ENCODE results near the gene MSTO1. TPM values are rescaled to one million over a fixed set of nuclear protein-coding genes. Genes with fewer than 3 reads are reported as not detected.

The MSTO1 gene
- total and polyA plus RNA-seq, 10 of the 15 experiments (the other 5 are each of a cell fraction or from before 2014, with no cell fraction given), result 16.1 to 87.9 (median 46.6) TPM

DNA sequence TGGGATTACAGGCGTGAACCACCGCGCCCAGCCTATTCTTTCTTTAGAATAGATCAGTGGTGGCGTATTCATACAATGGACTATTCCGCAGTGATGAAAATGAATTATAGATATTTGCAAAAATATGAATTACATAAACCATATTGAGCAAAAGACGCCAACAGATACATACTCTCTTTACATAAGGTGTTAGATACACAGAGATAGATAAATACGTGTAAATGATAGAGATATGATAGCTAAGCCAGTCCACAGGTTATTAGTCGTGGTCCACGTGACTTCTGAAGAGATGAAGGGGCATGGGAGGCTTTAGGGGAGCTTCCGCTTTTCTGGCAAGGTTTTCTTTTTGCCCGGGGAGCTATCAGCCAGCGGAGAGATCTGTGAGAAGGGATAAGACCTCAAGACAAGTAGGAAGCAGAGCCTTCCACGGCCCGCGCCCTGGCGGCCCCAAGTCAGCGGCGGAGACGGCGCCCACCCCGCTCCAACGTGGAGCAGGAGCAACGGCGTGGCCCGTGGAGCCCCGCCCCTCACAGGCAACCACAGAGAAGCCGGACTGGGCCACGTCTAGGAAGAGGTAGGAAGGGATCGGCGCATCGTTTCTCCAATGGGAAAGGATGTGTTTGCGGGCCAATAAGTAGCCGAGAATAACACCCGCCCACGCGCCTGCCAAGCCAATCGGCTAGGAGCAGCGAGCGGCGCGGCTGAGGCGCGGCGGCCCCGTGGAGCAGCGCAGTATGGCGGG is at the start of gene MSTO1 (continued):
- TF ChIP-seq YBX1 (IDR thresholded peaks at IDR 0.05) (no peak), PML (IDR thresholded peaks at IDR 0.05; ENCODE audit: low read length) (0 out of 2 replicates have a peak, but pooled peaks have one; percentile 64), MXI1 (IDR thresholded peaks at IDR 0.05; ENCODE audit: low read depth, low read length) (peak; percentile 95), ASH2L (IDR thresholded peaks at IDR 0.05; ENCODE audit: borderline replicate concordance, low read depth) (no peak), IRF3 (IDR thresholded peaks at IDR 0.05) (peak; percentile 58; the same call in 1 of the 2 replicates), SREBF2 (IDR thresholded peaks at IDR 0.05; ENCODE audit: low read length) (no peak), SP1 (IDR thresholded peaks at IDR 0.05; ENCODE audit: low read depth, low read length) (peak; percentile 63), SMARCA5 (IDR thresholded peaks at IDR 0.05) (0 out of 2 replicates have a peak, but pooled peaks have one; percentile 44), ATF3 (IDR thresholded peaks at IDR 0.05; ENCODE audit: borderline replicate concordance, extremely low read depth, low read depth, low read length) (peak; percentile 49; the same call in 1 of the 2 replicates), FOXM1 (IDR thresholded peaks at IDR 0.05; ENCODE audit: low read depth, low read length) (no peak), PAX8 (IDR thresholded peaks at IDR 0.05) (no peak; the same call in 1 of the 2 replicates), RFX5 (IDR thresholded peaks at IDR 0.05; ENCODE audit: low read depth, low read length) (no peak), GATAD2B (conservative IDR thresholded peaks at IDR 0.05; ENCODE audit: low read depth) (peak; percentile 56; the same call in 1 of the 2 replicates), CBFB (IDR thresholded peaks at IDR 0.05; ENCODE audit: low read depth) (peak; percentile 52; the same call in 1 of the 2 replicates), CREB1 (IDR thresholded peaks at IDR 0.05; ENCODE audit: low read depth) (peak; percentile 59; the same call in 1 of the 2 replicates), HDAC2 (IDR thresholded peaks at IDR 0.05) (no peak), PAX5 (IDR thresholded peaks at IDR 0.05; ENCODE audit: borderline replicate concordance, low read depth, low read length) (no peak), CHD2 (IDR thresholded peaks at IDR 0.05; ENCODE audit: borderline replicate concordance, low read depth, low read length) (peak; percentile 50; the same call in 1 of the 2 replicates), CREM (IDR thresholded peaks at IDR 0.05; ENCODE audit: low read depth) (no peak), MYC (IDR thresholded peaks at IDR 0.05; ENCODE audit: insufficient read depth, insufficient read length, insufficient replicate concordance, low read length, severe bottlenecking) (no peak), SPI1 (IDR thresholded peaks at IDR 0.05; ENCODE audit: borderline replicate concordance, insufficient read depth, low read depth, low read length) (peak; percentile 41; the same call in 1 of the 2 replicates), CHD4 (IDR thresholded peaks at IDR 0.05) (no peak)
- TF ChIP-seq, protein P1, sequence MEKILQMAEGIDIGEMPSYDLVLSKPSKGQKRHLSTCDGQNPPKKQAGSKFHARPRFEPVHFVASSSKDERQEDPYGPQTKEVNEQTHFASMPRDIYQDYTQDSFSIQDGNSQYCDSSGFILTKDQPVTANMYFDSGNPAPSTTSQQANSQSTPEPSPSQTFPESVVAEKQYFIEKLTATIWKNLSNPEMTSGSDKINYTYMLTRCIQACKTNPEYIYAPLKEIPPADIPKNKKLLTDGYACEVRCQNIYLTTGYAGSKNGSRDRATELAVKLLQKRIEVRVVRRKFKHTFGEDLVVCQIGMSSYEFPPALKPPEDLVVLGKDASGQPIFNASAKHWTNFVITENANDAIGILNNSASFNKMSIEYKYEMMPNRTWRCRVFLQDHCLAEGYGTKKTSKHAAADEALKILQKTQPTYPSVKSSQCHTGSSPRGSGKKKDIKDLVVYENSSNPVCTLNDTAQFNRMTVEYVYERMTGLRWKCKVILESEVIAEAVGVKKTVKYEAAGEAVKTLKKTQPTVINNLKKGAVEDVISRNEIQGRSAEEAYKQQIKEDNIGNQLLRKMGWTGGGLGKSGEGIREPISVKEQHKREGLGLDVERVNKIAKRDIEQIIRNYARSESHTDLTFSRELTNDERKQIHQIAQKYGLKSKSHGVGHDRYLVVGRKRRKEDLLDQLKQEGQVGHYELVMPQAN (conservative IDR thresholded peaks at IDR 0.05), result peak; percentile 94
- TF ChIP-seq, protein P2, sequence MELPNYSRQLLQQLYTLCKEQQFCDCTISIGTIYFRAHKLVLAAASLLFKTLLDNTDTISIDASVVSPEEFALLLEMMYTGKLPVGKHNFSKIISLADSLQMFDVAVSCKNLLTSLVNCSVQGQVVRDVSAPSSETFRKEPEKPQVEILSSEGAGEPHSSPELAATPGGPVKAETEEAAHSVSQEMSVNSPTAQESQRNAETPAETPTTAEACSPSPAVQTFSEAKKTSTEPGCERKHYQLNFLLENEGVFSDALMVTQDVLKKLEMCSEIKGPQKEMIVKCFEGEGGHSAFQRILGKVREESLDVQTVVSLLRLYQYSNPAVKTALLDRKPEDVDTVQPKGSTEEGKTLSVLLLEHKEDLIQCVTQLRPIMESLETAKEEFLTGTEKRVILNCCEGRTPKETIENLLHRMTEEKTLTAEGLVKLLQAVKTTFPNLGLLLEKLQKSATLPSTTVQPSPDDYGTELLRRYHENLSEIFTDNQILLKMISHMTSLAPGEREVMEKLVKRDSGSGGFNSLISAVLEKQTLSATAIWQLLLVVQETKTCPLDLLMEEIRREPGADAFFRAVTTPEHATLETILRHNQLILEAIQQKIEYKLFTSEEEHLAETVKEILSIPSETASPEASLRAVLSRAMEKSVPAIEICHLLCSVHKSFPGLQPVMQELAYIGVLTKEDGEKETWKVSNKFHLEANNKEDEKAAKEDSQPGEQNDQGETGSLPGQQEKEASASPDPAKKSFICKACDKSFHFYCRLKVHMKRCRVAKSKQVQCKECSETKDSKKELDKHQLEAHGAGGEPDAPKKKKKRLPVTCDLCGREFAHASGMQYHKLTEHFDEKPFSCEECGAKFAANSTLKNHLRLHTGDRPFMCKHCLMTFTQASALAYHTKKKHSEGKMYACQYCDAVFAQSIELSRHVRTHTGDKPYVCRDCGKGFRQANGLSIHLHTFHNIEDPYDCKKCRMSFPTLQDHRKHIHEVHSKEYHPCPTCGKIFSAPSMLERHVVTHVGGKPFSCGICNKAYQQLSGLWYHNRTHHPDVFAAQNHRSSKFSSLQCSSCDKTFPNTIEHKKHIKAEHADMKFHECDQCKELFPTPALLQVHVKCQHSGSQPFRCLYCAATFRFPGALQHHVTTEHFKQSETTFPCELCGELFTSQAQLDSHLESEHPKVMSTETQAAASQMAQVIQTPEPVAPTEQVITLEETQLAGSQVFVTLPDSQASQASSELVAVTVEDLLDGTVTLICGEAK (IDR thresholded peaks at IDR 0.05; ENCODE audit: borderline replicate concordance), result peak; percentile 60; the same call in 1 of the 2 replicates

Data from GM12878 (cell line).